Activated T-cell treated with anti-CD3 and anti-CD28 coated beads, Interleukin-2, amount 50 U/mL, for 24 hours (primary cell): ENCODE data around the gene CARD10.

Experiments used
- DNase-seq: peaks from one replicate; pipeline ENCODE4 v3.0.0-alpha.2; 2020
- H3K27ac Mint-ChIP-seq: 2 replicates; pipeline ENCODE4 v1.8.0; 2020; ENCODE audit warnings: mild to moderate bottlenecking, mixed read lengths
- H3K27me3 Mint-ChIP-seq: 2 replicates; pipeline ENCODE4 v1.8.0; 2020; ENCODE audit warnings: mixed read lengths
- H3K36me3 Mint-ChIP-seq: 2 replicates; pipeline ENCODE4 v1.8.0; 2020; ENCODE audit warnings: low read depth, mixed read lengths
- H3K4me1 Mint-ChIP-seq: 2 replicates; pipeline ENCODE4 v1.8.0; 2020; ENCODE audit warnings: low read depth, mixed read lengths
- H3K4me3 Mint-ChIP-seq: 2 replicates; pipeline ENCODE4 v1.8.0; 2020; ENCODE audit warnings: mild to moderate bottlenecking, moderate library complexity, mixed read lengths
- H3K9me3 Mint-ChIP-seq: 2 replicates; pipeline ENCODE4 v1.8.0; 2020; ENCODE audit warnings: mixed read lengths

CARD10 gene

DNA sequence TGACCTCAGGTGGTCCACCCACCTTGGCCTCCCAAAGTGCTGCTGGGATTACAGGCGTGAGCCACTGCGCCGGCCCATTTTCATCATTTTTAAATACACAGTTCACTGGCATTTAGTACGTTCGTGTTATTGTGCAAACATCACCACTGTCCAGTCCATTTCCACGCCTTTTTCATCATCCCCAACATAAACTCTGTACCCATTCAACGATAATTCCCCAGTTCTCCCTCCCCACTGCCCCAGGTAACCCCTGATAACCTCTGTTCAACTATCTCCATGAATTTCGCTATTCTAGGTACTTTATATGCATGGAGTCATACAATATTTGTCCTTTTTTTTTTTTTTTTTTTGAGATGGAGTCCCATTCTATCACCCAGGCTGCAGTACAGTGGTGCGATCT, 73.7 kb downstream of the CARD10 start:
- Mint-ChIP-seq H3K27ac (no peak overlapping the region), H3K9me3 (peaks cover 3% of the 10 kb centered on the region)
- no peak for DNase-seq

DNA sequence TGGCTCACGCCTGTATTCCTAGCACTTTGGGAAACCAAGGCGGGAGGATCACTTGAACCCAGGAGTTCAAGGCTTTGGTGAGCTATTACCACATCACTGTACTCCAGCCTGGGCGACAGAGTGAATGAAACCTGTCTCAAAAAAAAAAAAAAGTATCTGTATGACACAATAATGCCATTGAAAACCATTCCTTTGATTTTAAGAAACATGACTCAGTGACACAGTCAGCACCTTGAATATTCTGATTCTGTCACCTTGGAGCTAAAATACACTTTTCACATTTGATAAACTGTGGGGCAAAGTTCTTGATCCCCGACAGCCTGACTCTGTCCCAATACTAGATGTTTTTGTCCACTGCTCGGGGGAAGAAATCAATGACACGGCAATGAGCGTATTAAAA, 75.2 kb downstream of the CARD10 start:
- H3K36me3 Mint-ChIP-seq = no peaks in the 10 kb centered on the region
- H3K27ac Mint-ChIP-seq = peak overlapping the region; percentile 7
- H3K9me3 Mint-ChIP-seq = peaks cover 3% of the 10 kb centered on the region
- H3K4me1 Mint-ChIP-seq = peaks cover 16% of the 10 kb centered on the region
- no peak overlapping the region for H3K4me3 Mint-ChIP-seq
- no peak for DNase-seq
- no peaks in the 10 kb centered on the region for H3K27me3 Mint-ChIP-seq

More for the DNA sequence above, 73.7 kb downstream of the CARD10 start:
- no peaks in the 10 kb centered on the region for H3K36me3 Mint-ChIP-seq
- peaks cover 21% of the 10 kb centered on the region for H3K4me1 Mint-ChIP-seq
- H3K27me3 Mint-ChIP-seq = no peaks in the 10 kb centered on the region
- H3K4me3 Mint-ChIP-seq = no peak overlapping the region

DNA sequence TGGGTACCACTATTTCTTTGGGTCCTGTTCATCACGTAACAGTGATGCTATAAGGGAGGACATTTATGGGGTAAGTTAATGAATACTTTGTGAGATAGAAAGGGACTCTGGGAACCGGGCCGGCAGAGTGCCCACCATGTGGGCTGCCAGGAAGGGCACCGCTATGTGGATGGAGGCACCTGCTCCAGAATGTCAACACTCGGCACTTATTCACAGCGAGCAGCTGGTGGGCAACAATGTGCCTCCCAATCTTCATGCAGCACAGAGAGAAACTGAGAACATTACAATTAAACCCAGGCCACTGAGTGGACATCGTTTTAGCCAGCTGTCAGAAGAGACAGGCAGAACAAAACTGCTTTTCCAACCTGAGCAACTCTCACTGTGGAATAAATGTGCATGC, 76.1 kb downstream of the CARD10 start:
- Mint-ChIP-seq H3K4me3 (no peak overlapping the region), H3K27ac (no peak overlapping the region), H3K4me1 (peaks cover 16% of the 10 kb centered on the region), H3K9me3 (peaks cover 3% of the 10 kb centered on the region), H3K36me3 (no peaks in the 10 kb centered on the region), H3K27me3 (no peaks in the 10 kb centered on the region)
- no peak for DNase-seq

DNA sequence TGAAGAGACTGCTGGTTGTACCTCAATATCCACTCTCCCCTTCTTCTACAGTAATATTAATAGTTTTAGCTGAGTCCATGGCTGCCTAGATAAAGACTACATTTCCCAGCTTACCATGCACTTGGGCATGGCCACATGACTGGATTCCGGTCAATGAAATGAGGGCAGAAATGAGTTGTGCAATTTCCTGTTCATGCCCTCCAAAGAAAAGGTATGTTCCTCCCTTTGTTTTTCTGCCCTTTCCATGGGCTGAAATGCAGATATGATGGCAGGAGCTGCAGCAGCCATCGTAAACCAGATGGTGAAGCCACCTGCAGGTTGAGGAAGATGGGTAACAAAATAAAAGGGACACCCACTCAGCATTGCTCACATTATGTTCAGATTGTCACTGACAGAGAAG, 76.7 kb downstream of the CARD10 start:
- no peak for DNase-seq
- Mint-ChIP-seq H3K9me3 (peaks cover 3% of the 10 kb centered on the region), H3K4me3 (no peak overlapping the region), H3K4me1 (peaks cover 16% of the 10 kb centered on the region), H3K27ac (no peak overlapping the region), H3K36me3 (no peaks in the 10 kb centered on the region), H3K27me3 (no peaks in the 10 kb centered on the region)

DNA sequence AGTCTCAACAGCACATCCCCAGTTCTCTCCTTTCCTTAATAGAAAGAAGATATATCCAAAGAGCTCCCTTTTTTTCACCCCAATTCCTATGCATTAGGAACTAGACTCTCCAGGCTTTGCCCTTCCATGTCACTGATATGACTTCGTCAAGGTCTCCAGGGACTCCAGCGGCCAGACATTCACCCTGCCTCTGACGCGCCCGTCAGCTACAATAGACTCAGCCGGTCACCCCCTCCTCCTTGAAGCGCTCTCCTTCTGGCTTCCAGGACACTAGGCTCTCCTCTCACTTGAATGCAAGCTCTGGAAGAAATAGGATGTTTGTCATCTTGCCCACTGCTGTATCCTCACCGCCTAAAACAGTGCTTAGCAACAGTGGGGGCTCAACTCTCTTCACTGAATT, 77.1 kb downstream of the CARD10 start:
- Mint-ChIP-seq H3K4me3 (no peak overlapping the region), H3K27ac (no peak overlapping the region), H3K36me3 (no peaks in the 10 kb centered on the region), H3K9me3 (peaks cover 3% of the 10 kb centered on the region), H3K4me1 (peaks cover 16% of the 10 kb centered on the region), H3K27me3 (no peaks in the 10 kb centered on the region)
- no peak for DNase-seq

DNA sequence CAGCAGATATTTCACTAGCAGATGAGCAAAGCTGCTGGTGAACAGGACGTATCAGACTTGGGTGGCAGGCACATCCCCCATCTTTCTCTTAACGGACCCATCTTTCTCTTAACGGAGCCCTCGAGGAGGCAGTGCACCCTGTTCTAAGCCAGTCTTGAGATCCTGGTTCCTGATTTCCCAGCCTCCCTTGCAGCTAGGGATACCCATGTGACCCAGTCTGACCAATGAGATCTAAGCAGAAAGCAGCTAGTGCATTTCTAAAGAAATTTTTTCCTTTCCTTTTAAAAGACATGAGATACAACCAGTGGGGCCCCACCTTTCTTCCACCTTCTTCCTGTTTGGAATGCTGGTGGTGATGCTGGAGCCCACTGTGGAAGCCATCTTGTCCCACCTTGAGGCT, 78.3 kb downstream of the CARD10 start:
- H3K9me3 Mint-ChIP-seq = peaks cover 3% of the 10 kb centered on the region
- H3K27ac Mint-ChIP-seq = no peak overlapping the region
- no peaks in the 10 kb centered on the region for H3K27me3 Mint-ChIP-seq
- H3K4me3 Mint-ChIP-seq = no peak overlapping the region
- peaks cover 16% of the 10 kb centered on the region for H3K4me1 Mint-ChIP-seq
- DNase-seq = no peak
- no peaks in the 10 kb centered on the region for H3K36me3 Mint-ChIP-seq
